T1000 (cell line): ENCODE results near the gene SWSAP1.
"Not testable (repeated sequence)": the region's sequence is repeated elsewhere in the genome, so short reads cannot be mapped to it uniquely, and the experiment has no call there.

ENCODE experiments used
- DNase-seq: peaks from one replicate; lab custom pipeline; 2025; ENCODE audit warnings: mixed read lengths; lab: John Stamatoyannopoulos, UW

The SWSAP1 gene

DNA sequence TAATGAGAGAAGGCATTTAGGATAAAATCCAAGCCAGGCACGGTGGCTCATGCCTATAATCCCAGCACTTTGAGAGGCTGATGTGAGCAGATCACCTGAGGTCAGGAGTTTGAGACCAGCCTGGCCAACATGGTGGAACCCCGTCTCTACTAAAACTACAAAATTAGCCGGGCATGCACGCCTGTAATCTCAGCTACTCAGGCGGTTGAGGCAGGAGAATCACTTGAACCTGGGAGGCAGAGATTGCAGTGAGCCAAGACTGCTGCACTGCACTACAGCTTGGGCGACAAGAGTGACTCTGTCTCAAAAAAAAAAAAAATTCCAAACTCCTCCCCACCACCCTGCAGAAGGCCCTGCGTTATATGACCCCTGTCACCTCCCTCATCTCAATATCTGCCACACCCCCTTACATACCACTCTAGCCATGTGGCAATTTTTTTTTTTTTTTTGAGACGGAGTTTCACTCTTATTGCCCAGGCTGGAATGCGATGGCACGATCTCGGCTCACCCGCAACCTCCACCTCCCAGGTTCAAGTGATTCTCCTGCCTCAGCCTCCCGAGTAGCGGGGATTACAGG is 4.9 kb downstream of the SWSAP1 start:
- not testable (repeated sequence) for DNase-seq

- no peak for DNase-seq
Observed at GRCh38 chr19:11379857-11380350, 5.4 kb downstream of the SWSAP1 start.

- peak; percentile 93 for DNase-seq
Observed at GRCh38 chr19:11380653-11381537, 6.4 kb downstream of the SWSAP1 start.

DNA sequence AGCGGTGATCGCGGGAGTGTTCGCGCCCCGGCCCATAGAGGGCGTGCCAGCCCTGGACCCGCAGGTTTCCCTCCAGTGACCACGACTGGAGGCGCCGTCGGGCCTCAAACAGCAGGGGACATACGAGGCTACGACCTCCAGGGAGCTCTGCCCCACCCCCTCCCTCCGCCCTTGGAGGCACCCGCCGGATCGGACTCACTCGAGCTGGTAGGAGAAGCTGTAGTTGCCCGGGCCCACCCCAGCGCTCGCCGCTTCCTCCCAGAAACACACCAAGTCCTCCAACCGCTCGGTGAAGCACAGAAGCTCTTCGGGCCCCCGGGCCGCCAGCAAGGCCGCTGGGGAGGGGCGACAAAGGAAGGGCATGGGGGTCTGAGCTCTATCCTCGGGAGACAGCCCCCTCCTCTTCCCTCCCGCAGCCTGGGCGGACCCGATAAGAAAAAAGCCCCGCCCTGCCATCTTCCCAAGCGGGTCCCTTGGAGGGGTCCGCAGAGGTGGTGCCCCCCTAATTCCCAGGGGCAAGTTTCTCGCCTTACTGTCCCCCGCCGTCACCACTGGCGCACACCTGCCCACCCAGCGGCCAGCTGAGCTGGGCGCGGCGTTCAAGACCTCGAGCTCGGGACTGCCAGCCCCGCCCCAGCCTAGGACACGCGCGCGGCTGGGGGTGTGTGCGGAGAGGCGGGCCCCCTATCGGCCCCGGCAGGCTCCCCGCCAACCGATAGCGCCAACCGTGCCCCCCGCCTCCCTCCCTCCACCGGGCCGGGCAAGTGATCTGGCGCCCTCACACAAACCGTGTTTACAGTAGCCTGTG is 8.6 kb downstream of the SWSAP1 start:
- peak; percentile 20 for DNase-seq

DNA sequence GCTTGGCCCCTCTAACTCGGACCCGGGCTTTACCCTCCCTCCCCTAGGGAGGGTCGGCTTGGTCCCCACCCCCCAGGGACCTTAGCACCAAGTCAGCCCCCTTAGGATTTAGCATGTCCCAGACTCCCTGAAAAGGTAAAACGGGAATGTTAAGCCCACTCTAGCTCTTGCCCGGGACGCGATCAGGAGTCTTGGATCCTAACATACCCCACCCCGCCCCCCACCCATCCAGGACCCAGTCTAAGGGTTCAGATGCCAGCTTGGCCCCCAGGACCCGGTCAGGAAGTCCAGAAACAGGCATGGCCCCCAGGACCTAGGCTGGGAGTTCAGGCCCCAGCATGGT is 9.2 kb downstream of the SWSAP1 start:
- DNase-seq, result no peak

- no peak for DNase-seq
Observed at GRCh38 chr19:11384778-11385129, 10.3 kb downstream of the SWSAP1 start.

GRCh38 chr19:11387162-11388034 is 12.9 kb downstream of the SWSAP1 start:
- DNase-seq, result no peak

DNA sequence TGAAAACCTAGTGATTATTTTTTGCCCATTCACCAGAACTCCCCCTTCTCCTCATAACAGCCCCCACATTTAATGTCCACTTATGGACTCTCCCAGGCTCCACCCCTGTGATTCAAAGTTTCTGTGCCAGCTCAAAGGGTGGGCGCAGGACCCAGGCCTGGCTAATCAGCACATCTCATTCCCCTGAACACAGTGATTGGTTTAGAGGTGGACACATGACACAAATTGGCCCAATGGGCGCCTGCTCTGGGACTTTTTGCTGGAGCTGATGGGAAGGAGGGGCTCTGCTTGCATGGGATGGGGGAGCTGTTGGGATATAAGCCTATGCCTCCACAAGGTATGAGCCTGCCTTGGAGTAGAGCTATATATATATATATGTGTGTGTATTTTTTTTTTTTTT is 15.9 kb downstream of the SWSAP1 start:
- DNase-seq, result no peak

DNA sequence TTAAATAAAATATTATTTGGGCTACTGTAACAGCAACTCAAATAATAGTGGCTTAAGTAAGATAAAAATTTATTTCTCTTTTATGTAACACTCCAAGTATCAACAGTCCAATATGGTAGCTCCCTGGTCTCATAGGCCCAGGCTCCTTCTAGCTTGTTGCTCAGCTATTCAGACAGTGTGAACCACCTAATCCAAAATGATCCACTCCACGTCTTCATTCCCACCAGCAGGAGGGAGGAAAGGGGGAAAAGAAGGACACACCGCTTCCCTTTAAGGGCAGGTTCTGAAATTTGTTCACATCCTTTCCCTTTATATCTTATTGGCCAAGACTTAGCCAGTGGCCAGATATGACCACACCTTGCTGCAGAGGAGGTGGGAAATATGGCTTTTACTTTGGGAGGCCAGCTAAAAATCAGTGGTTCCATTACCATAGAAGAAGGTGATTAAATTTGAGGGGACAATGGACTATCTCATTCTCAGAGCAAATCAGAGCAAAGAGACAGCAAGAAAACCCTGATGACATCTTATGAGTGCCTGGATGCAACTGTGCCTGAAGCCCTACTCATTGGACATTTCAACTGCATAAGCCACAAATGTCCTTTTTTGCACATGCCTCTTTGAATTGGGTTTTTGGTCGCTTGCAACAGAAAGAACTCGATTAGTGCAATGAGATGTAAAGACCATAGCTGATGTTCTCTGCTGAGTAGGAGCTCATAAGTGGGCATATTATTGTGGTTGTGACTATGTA is 16.6 kb downstream of the SWSAP1 start:
- DNase-seq, result no peak

DNA sequence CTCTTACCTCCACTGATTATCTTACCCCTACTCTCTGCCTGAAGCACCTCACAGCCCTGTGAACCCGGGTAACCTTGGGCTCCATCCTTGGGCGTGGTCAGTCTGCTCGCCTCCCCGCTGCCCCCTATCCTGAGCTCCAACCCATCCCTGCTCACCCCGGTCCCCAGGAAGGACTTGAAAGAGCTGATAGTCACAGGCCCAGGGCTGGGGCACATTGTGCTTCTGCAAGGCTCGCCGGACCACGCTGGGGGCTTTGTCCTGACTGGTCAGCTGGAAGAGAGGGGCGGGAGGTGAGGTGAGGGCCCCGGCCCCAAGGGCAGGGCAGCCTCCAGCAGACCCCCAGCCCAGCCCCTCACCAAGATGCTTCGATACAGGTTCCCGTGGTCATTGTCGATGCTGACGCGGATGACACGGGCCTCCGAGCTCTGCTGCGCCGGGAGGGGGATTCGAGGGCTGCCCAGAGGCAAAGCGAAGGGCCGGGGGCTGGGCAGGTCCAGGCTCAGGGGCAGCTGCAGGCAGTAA is 22.7 kb downstream of the SWSAP1 start:
- DNase-seq, result no peak

GRCh38 chr19:11399667-11400066 is 25.2 kb downstream of the SWSAP1 start:
- no peak for DNase-seq

DNA sequence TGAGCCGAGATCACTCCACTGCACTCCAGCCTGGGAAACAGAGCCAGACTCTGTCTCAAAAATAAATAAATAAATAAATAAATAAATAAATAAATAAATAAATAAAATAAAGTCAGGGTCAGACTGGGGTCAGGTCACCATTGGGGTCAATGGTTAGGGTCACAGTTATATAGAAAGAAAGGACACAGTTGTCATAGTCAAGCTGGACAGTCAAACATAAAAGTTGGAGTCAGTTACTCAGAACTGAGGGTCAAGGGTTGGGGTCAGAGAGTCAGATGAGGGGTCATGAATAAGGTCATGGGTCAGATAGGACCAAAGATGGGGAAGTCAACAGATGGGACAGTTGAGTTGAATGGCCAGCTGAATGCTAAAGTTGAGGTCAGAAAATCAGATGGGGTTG is 26.3 kb downstream of the SWSAP1 start:
- DNase-seq, result no peak

DNA sequence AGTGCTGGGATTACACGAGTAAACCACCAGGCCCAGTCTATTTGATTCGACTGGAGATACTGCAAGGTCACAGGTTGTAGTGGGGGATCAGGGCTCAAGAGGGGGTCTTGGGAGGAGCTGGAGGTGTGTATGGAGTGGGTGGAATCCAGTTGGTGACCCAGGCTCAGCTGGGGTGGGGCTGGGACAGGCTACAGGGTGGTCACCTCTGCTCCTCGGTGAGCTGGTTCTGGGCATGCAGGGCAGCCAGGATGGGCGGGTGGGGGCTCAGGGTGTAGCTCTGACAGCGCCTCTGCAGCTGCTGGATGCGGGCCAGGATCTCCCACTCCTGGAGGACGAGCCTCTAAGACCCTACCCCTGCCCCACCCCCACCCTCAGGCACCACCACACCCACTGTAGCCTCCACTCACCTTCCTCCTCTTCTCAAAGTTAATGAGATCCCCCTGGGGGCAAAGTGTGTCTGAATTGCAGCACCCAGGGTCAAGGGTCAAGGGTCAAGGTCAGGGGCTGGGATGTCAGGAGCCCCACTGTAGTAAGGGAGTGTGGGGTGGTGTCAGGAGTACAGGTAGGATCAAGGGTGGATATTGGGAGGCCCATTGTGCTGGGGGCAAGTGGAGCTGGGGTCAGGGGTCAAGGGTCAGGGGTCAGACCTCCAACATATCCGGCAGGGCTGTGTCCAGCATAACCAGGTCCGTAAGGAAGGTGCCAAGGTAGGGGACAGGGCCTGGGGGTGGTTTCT is 27.5 kb downstream of the SWSAP1 start:
- DNase-seq, result no peak

DNA sequence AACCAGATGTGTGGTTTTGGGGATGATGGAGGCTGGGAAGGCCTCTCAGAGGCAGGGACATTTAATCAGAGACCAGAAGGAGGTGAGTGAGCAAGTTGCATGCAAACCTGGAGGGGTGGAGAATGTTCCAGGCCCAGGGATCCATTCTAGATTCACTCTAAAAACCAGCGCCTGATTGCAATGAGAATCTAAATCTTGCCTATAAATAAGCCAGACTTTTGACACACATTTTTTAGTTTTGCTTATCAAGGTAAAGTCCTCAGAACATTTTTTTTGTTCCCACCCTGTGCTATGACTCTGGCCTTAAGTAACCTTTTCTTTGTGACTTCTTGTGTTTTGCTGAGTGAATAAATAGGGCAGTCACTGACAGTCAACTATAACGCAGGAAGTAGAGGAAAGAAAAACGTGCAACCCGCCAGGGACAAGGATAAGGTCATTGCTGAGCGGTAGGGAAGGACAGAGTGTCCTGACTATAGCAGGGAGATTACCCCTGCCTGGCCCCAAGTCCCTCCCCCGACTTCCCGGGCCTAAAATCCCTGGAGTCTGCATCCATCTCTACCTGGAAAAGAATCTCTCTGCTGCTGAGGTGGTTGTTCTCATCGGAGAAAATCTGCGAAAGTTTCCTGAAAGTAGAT is 30.2 kb downstream of the SWSAP1 start:
- DNase-seq, result no peak

- DNase-seq, result no peak
Observed at GRCh38 chr19:11405846-11406643, 31.6 kb downstream of the SWSAP1 start.

GRCh38 chr19:11406703-11407236 is 32.3 kb downstream of the SWSAP1 start:
- DNase-seq, result not testable (repeated sequence)

GRCh38 chr19:11408591-11408990 is 34.1 kb downstream of the SWSAP1 start:
- no peak for DNase-seq

GRCh38 chr19:11410682-11411081 is 36.2 kb downstream of the SWSAP1 start:
- DNase-seq, result no peak
